GM18519 (cell line): Measurements from ENCODE around the gene SCAI.
"Not testable (repeated sequence)": the region's sequence is repeated elsewhere in the genome, so short reads cannot be mapped to it uniquely, and the experiment has no call there.

Source experiments
- ATAC-seq: cut with Tn5 transposase; IDR thresholded peaks from one replicate; pipeline ENCODE4 v1.9.1; 2021; ENCODE audit warnings: mild to moderate bottlenecking, moderate library complexity; ENCODE audit not compliant: unreplicated experiment, low FRiP score

The SCAI gene

GRCh38 chr9:125043148-125043547 is 100.2 kb downstream of the SCAI start:
- ATAC-seq, result no peak

DNA sequence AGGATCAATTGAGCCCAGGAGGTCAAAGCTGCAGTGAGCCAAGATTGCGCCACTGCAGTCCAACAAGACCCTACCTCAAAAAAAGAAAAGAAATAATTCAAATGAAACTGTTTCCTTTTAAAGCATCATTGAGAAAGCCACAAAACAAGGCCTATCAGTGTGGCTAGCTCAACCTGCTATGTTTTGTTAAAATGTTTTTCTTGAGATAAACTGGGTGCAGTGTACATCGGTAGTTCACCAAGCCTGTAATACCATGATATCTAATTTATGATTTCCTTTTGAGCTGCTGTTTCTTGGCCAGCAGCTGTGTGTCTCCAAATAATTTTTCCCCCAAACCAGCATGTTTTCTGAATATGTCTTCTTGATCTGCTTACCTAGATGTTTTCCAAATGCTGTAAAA is 105.2 kb downstream of the SCAI start:
- no peak for ATAC-seq

DNA sequence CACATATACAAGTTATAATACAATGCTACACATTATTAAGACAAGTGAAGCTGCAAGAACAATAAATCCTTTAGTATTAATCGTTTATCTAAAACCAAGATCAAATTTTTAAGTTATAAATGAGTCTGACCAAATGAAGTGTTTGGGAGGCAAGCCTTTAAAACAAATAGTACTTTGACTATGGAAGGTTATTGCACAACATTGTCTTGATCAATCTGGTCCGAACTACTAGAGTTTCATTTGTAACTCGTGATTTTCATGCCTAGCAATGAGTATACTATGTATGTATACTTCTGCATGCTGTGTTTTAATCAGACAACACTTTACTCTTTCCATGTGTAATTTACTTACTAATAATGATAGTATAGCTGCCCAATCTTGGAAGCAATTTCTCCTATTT is 115.3 kb downstream of the SCAI start:
- no peak for ATAC-seq

GRCh38 chr9:125024917-125025316 is 118.4 kb downstream of the SCAI start:
- ATAC-seq, result no peak

- ATAC-seq, result no peak
Observed at GRCh38 chr9:125021069-125021468, 122.3 kb downstream of the SCAI start.

- not testable (repeated sequence) for ATAC-seq
Observed at GRCh38 chr9:125015655-125016054, 127.7 kb downstream of the SCAI start.

GRCh38 chr9:125012013-125012412 is 131.3 kb downstream of the SCAI start:
- ATAC-seq, result not testable (repeated sequence)

GRCh38 chr9:125008599-125008998 is 134.7 kb downstream of the SCAI start:
- ATAC-seq, result no peak

- no peak for ATAC-seq
Observed at GRCh38 chr9:125003332-125003731, 140.0 kb downstream of the SCAI start.

DNA sequence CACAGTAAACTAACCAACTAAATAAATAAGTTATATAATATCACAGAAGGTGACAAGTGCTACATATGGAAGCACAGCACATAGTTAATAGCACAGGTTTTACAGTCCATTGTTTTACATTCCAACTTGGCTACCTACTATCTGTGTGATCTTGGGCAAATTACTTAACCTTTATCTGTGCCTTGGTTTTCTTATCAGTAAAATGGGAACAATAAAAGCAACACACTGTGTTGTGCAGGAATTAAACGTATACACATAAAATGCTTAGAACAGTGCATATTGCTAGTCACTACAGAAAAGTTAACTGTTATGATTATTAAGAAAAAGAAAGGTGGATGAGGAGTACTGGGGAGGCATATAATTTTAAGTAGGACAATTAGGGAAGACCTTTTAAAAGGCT is 159.6 kb downstream of the SCAI start:
- no peak for ATAC-seq

GRCh38 chr9:124980431-124980830 is 162.9 kb downstream of the SCAI start:
- no peak for ATAC-seq

- ATAC-seq, result no peak
Observed at GRCh38 chr9:124975131-124975530, 168.2 kb downstream of the SCAI start.

DNA sequence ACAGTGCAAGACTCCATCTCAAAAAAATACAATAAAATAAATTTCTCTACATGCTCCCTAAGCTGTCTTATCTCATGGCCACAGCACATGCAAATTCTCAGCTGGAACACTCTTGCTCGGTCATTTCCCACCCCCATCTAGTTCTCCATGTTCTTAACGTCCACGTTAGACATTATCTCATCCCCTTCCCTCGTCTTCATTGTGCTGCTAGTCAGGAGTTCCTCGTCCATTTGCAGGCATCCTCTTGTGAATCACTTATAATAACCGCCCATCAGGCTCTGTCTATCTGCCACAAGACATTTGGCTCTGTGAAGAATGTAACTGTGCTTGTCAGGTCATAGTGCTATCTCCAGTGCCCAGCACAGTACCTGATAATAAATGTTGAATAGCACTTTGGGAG is 169.5 kb downstream of the SCAI start:
- no peak for ATAC-seq

- ATAC-seq, result no peak
Observed at GRCh38 chr9:124972241-124972770, 171.0 kb downstream of the SCAI start.

GRCh38 chr9:124969401-124969800 is 173.9 kb downstream of the SCAI start:
- no peak for ATAC-seq

- no peak for ATAC-seq
Observed at GRCh38 chr9:124968238-124968637, 175.1 kb downstream of the SCAI start.

DNA sequence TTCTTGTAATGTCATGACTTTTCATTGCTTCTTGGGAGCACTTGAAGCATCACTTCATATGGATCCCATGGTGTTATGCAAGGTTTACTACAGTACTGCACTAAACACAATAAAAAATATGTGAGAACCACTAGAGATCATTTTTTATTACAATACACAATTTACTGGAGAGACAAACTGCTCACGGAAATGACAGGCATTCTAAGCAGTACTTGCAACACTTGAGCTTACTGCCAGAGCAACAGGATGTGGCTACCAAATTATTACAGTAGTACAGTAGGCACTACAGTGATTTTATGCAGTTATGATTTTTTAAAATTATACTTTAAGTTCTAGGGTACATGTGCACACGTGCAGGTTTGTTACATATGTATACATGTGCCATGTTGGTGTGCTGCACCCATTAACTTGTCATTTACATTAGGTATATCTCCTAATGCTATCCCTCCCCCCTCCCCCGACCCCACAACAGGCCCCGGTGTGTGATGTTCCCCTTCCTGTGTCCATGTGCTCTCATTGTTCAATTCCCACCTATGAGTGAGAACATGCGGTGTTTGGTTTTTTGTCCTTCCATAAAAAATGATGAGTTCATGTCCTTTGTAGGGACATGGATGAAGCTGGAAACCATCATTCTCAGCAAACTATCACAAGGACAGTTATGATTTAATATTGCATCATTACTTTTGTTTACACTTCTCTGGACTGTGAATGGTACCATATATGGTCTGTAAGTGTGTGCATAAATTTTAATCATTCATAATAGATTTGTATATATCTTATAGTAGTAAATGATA is 177.4 kb downstream of the SCAI start:
- ATAC-seq, result not testable (repeated sequence)

- no peak for ATAC-seq
Observed at GRCh38 chr9:124964604-124965003, 178.7 kb downstream of the SCAI start.

DNA sequence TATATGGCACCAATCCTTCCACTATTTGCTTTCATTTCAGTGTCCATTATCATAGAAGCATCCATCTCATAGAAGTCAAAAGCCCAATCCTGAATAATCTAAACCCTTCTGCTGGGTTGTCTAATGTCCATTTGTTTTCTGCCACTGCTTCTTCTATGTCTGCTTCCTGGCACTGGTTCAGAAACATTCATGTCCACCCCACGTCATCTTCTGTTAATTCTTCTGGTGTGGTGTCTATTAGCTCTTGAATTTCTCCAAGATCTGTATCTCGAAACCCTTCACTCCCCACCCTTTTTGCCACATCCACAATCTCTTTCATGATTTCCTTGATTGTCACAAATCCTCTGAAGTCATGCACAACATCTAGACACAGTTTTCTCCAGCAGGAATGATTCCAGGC is 179.3 kb downstream of the SCAI start:
- ATAC-seq, result no peak

GRCh38 chr9:124960409-124960752 is 182.9 kb downstream of the SCAI start:
- ATAC-seq, result no peak

- not testable (repeated sequence) for ATAC-seq
Observed at GRCh38 chr9:124959671-124960408, 183.5 kb downstream of the SCAI start.

GRCh38 chr9:124954255-124954654 is 189.1 kb downstream of the SCAI start:
- ATAC-seq, result no peak
